MG63 (cell line): Measurements from ENCODE around the gene WHRN. TPM values are rescaled to one million over a fixed set of nuclear protein-coding genes. Genes with fewer than 3 reads are reported as not detected.

Source experiments
- DNase-seq: peaks from one replicate; pipeline ENCODE4 v3.0.0-alpha.2; 2020
- H3K27me3 ChIP-seq: fragments of 250-450 bp; sonication (Bioruptor Pico); 2 replicates; pipeline ENCODE4 v1.5.1; 2020; ENCODE audit warnings: mild to moderate bottlenecking, moderate library complexity
- H3K36me3 ChIP-seq: fragments of 250-450 bp; sonication (Bioruptor Pico); 2 replicates; pipeline ENCODE4 v1.5.1; 2020; ENCODE audit warnings: mild to moderate bottlenecking, moderate library complexity
- H3K4me3 ChIP-seq: fragments of 250-450 bp; sonication (Bioruptor Pico); 2 replicates; pipeline ENCODE4 v1.5.1; 2020; ENCODE audit warnings: mild to moderate bottlenecking, moderate library complexity
- H3K9me3 ChIP-seq: fragments of 250-450 bp; sonication (Bioruptor Pico); 2 replicates; pipeline ENCODE4 v1.5.1; 2020; ENCODE audit warnings: mild to moderate bottlenecking, moderate library complexity
- total RNA-seq: library from RNA; depleted of rRNA; stranded (reverse); fragments of >200 nt; shearing (Covaris generic); gene quantifications from 2 replicates; pipeline ENCODE4 v1.2.3, GENCODE V29; 2014; ENCODE audit warnings: low replicate concordance

The WHRN gene
- total RNA-seq, 1 experiment from 2014 or later = 2.1 TPM

- Histone ChIP-seq H3K9me3 (no peaks in the 10 kb centered on the region), H3K27me3 (no peaks in the 10 kb centered on the region), H3K4me3 (no peak overlapping the region), H3K36me3 (no peaks in the 10 kb centered on the region)
- DNase-seq = no peak
These were observed 95.4 kb downstream of the WHRN start for GRCh38 chr9:114409842-114410241.

- Histone ChIP-seq H3K27me3 (no peaks in the 10 kb centered on the region), H3K36me3 (no peaks in the 10 kb centered on the region), H3K9me3 (no peaks in the 10 kb centered on the region), H3K4me3 (no peak overlapping the region)
- peak; percentile 33 for DNase-seq
These were observed 96.0 kb downstream of the WHRN start for GRCh38 chr9:114409103-114409780.

GRCh38 chr9:114408645-114409044 is 96.6 kb downstream of the WHRN start:
- H3K9me3 ChIP-seq = no peaks in the 10 kb centered on the region
- no peak for DNase-seq
- H3K36me3 ChIP-seq = no peaks in the 10 kb centered on the region
- H3K27me3 ChIP-seq = no peaks in the 10 kb centered on the region
- H3K4me3 ChIP-seq = no peak overlapping the region

GRCh38 chr9:114407889-114408288 is 97.4 kb downstream of the WHRN start:
- Histone ChIP-seq H3K9me3 (no peaks in the 10 kb centered on the region), H3K27me3 (no peaks in the 10 kb centered on the region), H3K36me3 (no peaks in the 10 kb centered on the region), H3K4me3 (no peak overlapping the region)
- DNase-seq = no peak

GRCh38 chr9:114406441-114406840 is 98.8 kb downstream of the WHRN start:
- no peaks in the 10 kb centered on the region for H3K27me3 ChIP-seq
- DNase-seq = no peak
- H3K4me3 ChIP-seq = no peak overlapping the region
- H3K36me3 ChIP-seq = no peaks in the 10 kb centered on the region
- no peaks in the 10 kb centered on the region for H3K9me3 ChIP-seq

- H3K27me3 ChIP-seq = no peaks in the 10 kb centered on the region
- no peaks in the 10 kb centered on the region for H3K36me3 ChIP-seq
- no peak overlapping the region for H3K4me3 ChIP-seq
- H3K9me3 ChIP-seq = no peaks in the 10 kb centered on the region
- peak; percentile 59 for DNase-seq
These were observed 99.8 kb downstream of the WHRN start for GRCh38 chr9:114405294-114406034.

GRCh38 chr9:114404531-114404930 is 100.7 kb downstream of the WHRN start:
- H3K9me3 ChIP-seq = no peaks in the 10 kb centered on the region
- H3K4me3 ChIP-seq = no peak overlapping the region
- H3K36me3 ChIP-seq = no peaks in the 10 kb centered on the region
- DNase-seq = no peak
- no peaks in the 10 kb centered on the region for H3K27me3 ChIP-seq

GRCh38 chr9:114403153-114403756 is 102.0 kb downstream of the WHRN start:
- Histone ChIP-seq H3K4me3 (no peak overlapping the region), H3K27me3 (no peaks in the 10 kb centered on the region), H3K36me3 (no peaks in the 10 kb centered on the region), H3K9me3 (no peaks in the 10 kb centered on the region)
- no peak for DNase-seq

- DNase-seq = no peak
- Histone ChIP-seq H3K27me3 (no peaks in the 10 kb centered on the region), H3K36me3 (no peaks in the 10 kb centered on the region), H3K4me3 (no peak overlapping the region), H3K9me3 (no peaks in the 10 kb centered on the region)
These were observed 103.9 kb downstream of the WHRN start for GRCh38 chr9:114401344-114401743.

- Histone ChIP-seq H3K9me3 (no peaks in the 10 kb centered on the region), H3K27me3 (no peaks in the 10 kb centered on the region), H3K4me3 (no peak overlapping the region), H3K36me3 (no peaks in the 10 kb centered on the region)
- no peak for DNase-seq
These were observed 104.5 kb downstream of the WHRN start for GRCh38 chr9:114400772-114401171.

GRCh38 chr9:114400219-114400618 is 105.1 kb downstream of the WHRN start:
- no peaks in the 10 kb centered on the region for H3K27me3 ChIP-seq
- no peaks in the 10 kb centered on the region for H3K9me3 ChIP-seq
- H3K4me3 ChIP-seq = no peak overlapping the region
- no peaks in the 10 kb centered on the region for H3K36me3 ChIP-seq
- DNase-seq = no peak

GRCh38 chr9:114399381-114399780 is 105.9 kb downstream of the WHRN start:
- no peaks in the 10 kb centered on the region for H3K27me3 ChIP-seq
- H3K9me3 ChIP-seq = no peaks in the 10 kb centered on the region
- DNase-seq = no peak

GRCh38 chr9:114397848-114398605 is 107.2 kb downstream of the WHRN start:
- no peaks in the 10 kb centered on the region for H3K36me3 ChIP-seq
- no peaks in the 10 kb centered on the region for H3K9me3 ChIP-seq
- H3K4me3 ChIP-seq = peak overlapping the region; percentile 61
- peak; percentile 92 for DNase-seq
- H3K27me3 ChIP-seq = no peaks in the 10 kb centered on the region

More at GRCh38 chr9:114399381-114399780, 105.9 kb downstream of the WHRN start:
- Histone ChIP-seq H3K4me3 (no peak overlapping the region), H3K36me3 (no peaks in the 10 kb centered on the region)

GRCh38 chr9:114397219-114397847 is 107.9 kb downstream of the WHRN start:
- Histone ChIP-seq H3K4me3 (peak overlapping the region; percentile 61), H3K27me3 (no peaks in the 10 kb centered on the region), H3K36me3 (no peaks in the 10 kb centered on the region), H3K9me3 (no peaks in the 10 kb centered on the region)
- no peak for DNase-seq

GRCh38 chr9:114396558-114397218 is 108.6 kb downstream of the WHRN start:
- Histone ChIP-seq H3K27me3 (no peaks in the 10 kb centered on the region), H3K36me3 (no peaks in the 10 kb centered on the region), H3K9me3 (no peaks in the 10 kb centered on the region), H3K4me3 (no peak overlapping the region)
- DNase-seq = no peak

GRCh38 chr9:114395768-114396167 is 109.5 kb downstream of the WHRN start:
- H3K27me3 ChIP-seq = no peaks in the 10 kb centered on the region
- no peaks in the 10 kb centered on the region for H3K9me3 ChIP-seq
- no peaks in the 10 kb centered on the region for H3K36me3 ChIP-seq
- DNase-seq = no peak
- no peak overlapping the region for H3K4me3 ChIP-seq
